Thyroid gland (tissue), 4 donors: ENCODE data around the gene NANOG. TPM values are rescaled to one million over a fixed set of nuclear protein-coding genes. Genes with fewer than 3 reads are reported as not detected.
"Not testable (repeated sequence)": the region's sequence is repeated elsewhere in the genome, so short reads cannot be mapped to it uniquely, and the experiment has no call there.

ENCODE experiments used
- DNase-seq, 2 donors: peaks; one replicate each; pipeline ENCODE4 v3.0.0-alpha.2; 2019
- H3K27ac ChIP-seq, 3 donors: fragments of 200-600 bp; sonication (generic); 1 replicate in 2 of 3; 2 replicates in 1 of 3; pipeline ENCODE4 v1.5.1; 2016 to 2019; ENCODE audit warnings: mild to moderate bottlenecking in 1 of 3, moderate library complexity in 1 of 3
- H3K27me3 ChIP-seq: fragments of 200-600 bp; sonication (generic); one replicate; pipeline ENCODE4 v1.5.1; 2019
- H3K36me3 ChIP-seq, 2 donors: fragments of 200-600 bp; sonication (generic); one replicate each; pipeline ENCODE4 v1.5.1; 2016 to 2019
- H3K4me1 ChIP-seq, 2 donors: fragments of 200-600 bp; sonication (generic); one replicate each; pipeline ENCODE4 v1.5.1; 2017 to 2019
- H3K4me3 ChIP-seq, 3 donors: fragments of 200-600 bp; sonication (generic); replicated peaks in 1 of 3; 1 replicate in 2 of 3; 2 replicates in 1 of 3; pipeline ENCODE4 v1.5.1; 2016; ENCODE audit warnings: mild to moderate bottlenecking in 1 of 3
- H3K9me3 ChIP-seq: fragments of 200-600 bp; sonication (generic); one replicate; pipeline ENCODE4 v1.5.1; 2017
- CTCF ChIP-seq, 6 experiments: fragments of 200-600 bp in 3 of 6; fragments of 450-650 bp in 3 of 6; sonication (generic) in 3 of 6; IDR thresholded peaks; one replicate each; pipeline ENCODE4 v1.5.1; 2016 to 2019; ENCODE audit warnings: antibody characterized with exemption in 6 of 6, mild to moderate bottlenecking in 2 of 6, inconsistent platforms in 1 of 6, moderate library complexity in 1 of 6
- POLR2A ChIP-seq, 2 donors: fragments of 450-650 bp; IDR thresholded peaks; one replicate each; pipeline ENCODE4 v1.6.1; 2017; ENCODE audit warnings: antibody characterized with exemption in 2 of 2, mild to moderate bottlenecking in 2 of 2, moderate library complexity in 1 of 2
- WGBS, 2 donors: methylation state at CpG; one replicate each; pipeline ENCODE4 v1.1.5; 2017; 5-methylcytosine and 5-hydroxymethylcytosine counted together
- intact Hi-C: fragments of 100-400 bp; cut with DNase I; formaldehyde crosslinking; loops from one replicate; pipeline ENCODE4 v1.15.1; 2023
- total RNA-seq, 4 donors: library from RNA; depleted of rRNA; stranded (reverse); fragments of >200 nt; gene quantifications; one replicate each; pipeline ENCODE4 v1.2.3, GENCODE V29; 2016

NANOG gene
- total RNA-seq, 4 donors from 2014 or later: under 0.01 to 1.6 (median 0.42) TPM

- 69 to 81% methylated on average over 3 of the region's 3 CpGs for WGBS, 2 donors
- intact Hi-C loops: no loop called here
- H3K36me3 ChIP-seq: no peaks in the 10 kb centered on the region
- H3K27ac ChIP-seq: no peak overlapping the region
- H3K9me3 ChIP-seq: no peaks in the 10 kb centered on the region
- H3K27me3 ChIP-seq: no peaks in the 10 kb centered on the region
- TF ChIP-seq POLR2A (IDR thresholded peaks at IDR 0.05) (no peak), CTCF (IDR thresholded peaks at IDR 0.05) (no peak)
- H3K4me1 ChIP-seq: no peaks in the 10 kb centered on the region
- H3K4me3 ChIP-seq: no peak overlapping the region
- no peak for DNase-seq
Measured at GRCh38 chr12:7781274-7781673, 7.9 kb upstream of the NANOG start.

- no peak for DNase-seq
- Histone ChIP-seq H3K4me3 (no peak overlapping the region), H3K9me3 (no peaks in the 10 kb centered on the region), H3K4me1 (no peaks in the 10 kb centered on the region), H3K36me3 (no peaks in the 10 kb centered on the region), H3K27ac (no peak overlapping the region), H3K27me3 (no peaks in the 10 kb centered on the region)
- intact Hi-C loops: no loop called here
- no peak for TF ChIP-seq CTCF (IDR thresholded peaks at IDR 0.05)
- WGBS, 2 donors: 93 to 95% methylated on average over 6 of the region's 6 CpGs
Measured at GRCh38 chr12:7782055-7782454, 7.1 kb upstream of the NANOG start.

GRCh38 chr12:7783433-7783832 is 5.8 kb upstream of the NANOG start:
- H3K36me3 ChIP-seq, DNase-seq, intact Hi-C loops, H3K27me3 ChIP-seq, H3K4me3 ChIP-seq, H3K9me3 ChIP-seq, H3K27ac ChIP-seq, H3K4me1 ChIP-seq: not testable (repeated sequence)
- 87 to 88% methylated on average over 9 of the region's 9 CpGs for WGBS, 2 donors

GRCh38 chr12:7784701-7785100 is 4.5 kb upstream of the NANOG start:
- Histone ChIP-seq H3K9me3 (no peaks in the 10 kb centered on the region), H3K27ac (no peak overlapping the region), H3K27me3 (no peaks in the 10 kb centered on the region), H3K4me1 (no peaks in the 10 kb centered on the region), H3K36me3 (no peaks in the 10 kb centered on the region), H3K4me3 (no peak overlapping the region)
- DNase-seq: no peak
- no peak for TF ChIP-seq POLR2A (IDR thresholded peaks at IDR 0.05)
- no peak for TF ChIP-seq CTCF (IDR thresholded peaks at IDR 0.05)
- intact Hi-C loops: no loop called here
- WGBS, 2 donors: 60 to 71% methylated on average over 2 of the region's 2 CpGs

- DNase-seq: no peak
- no peaks in the 10 kb centered on the region for H3K4me1 ChIP-seq
- no peak for TF ChIP-seq CTCF (IDR thresholded peaks at IDR 0.05)
- no peak overlapping the region for H3K4me3 ChIP-seq
- H3K9me3 ChIP-seq: no peaks in the 10 kb centered on the region
- no peaks in the 10 kb centered on the region for H3K27me3 ChIP-seq
- intact Hi-C loops: no loop called here
- no peaks in the 10 kb centered on the region for H3K36me3 ChIP-seq
- H3K27ac ChIP-seq: no peak overlapping the region
- 31 to 36% methylated on average over 11 to 13 of the region's 13 CpGs for WGBS, 2 donors
Measured at GRCh38 chr12:7787574-7788293, 1.5 kb upstream of the NANOG start.

GRCh38 chr12:7788294-7788660 is 925 bp upstream of the NANOG start:
- intact Hi-C loops: no loop called here
- Histone ChIP-seq H3K4me1 (no peaks in the 10 kb centered on the region), H3K36me3 (no peaks in the 10 kb centered on the region), H3K27ac (no peak overlapping the region), H3K9me3 (no peaks in the 10 kb centered on the region), H3K4me3 (no peak overlapping the region), H3K27me3 (no peaks in the 10 kb centered on the region)
- WGBS, 2 donors: 28 to 35% methylated on average over 4 of the region's 4 CpGs
- no peak for DNase-seq
- TF ChIP-seq CTCF (IDR thresholded peaks at IDR 0.05) (no peak), POLR2A (IDR thresholded peaks at IDR 0.05) (no peak)
